B cell (primary cell): ENCODE measurements around the gene GAPT.

Experiments
- EZH2 ChIP-seq: IDR thresholded peaks from 2 replicates; pipeline ENCODE4 v1.6.1; 2012; ENCODE audit warnings: borderline replicate concordance, low read depth, mild to moderate bottlenecking, moderate library complexity, low read length; ENCODE audit not compliant: insufficient read depth, poor library complexity, severe bottlenecking
- TF ChIP-seq, protein P1 (sequence below): fragments of 200-600 bp; IDR thresholded peaks from one replicate; pipeline ENCODE4 v1.8.0; 2022; ENCODE audit warnings: antibody characterized with exemption, mild to moderate bottlenecking

DNA sequence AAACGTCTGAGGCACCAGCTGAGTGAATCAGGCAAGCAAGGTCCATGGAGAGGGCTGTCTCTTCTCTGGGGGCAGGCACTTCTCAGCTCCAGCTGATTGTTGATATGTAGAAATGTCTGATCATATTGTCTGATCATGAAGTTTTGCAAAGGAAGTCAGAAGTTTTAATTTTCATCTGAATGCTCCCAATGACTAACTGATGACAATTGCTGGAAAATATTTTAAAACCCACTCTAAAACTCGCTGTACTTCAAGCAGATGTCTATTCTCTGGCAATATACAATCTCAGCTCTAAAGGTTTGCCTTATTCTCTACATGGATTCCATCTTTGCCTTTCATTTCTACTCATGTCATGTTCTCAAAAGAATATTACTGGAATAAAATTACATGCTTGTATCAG is 44.0 kb upstream of the GAPT start:
- TF ChIP-seq EZH2, result no peak
- TF ChIP-seq, protein P1, sequence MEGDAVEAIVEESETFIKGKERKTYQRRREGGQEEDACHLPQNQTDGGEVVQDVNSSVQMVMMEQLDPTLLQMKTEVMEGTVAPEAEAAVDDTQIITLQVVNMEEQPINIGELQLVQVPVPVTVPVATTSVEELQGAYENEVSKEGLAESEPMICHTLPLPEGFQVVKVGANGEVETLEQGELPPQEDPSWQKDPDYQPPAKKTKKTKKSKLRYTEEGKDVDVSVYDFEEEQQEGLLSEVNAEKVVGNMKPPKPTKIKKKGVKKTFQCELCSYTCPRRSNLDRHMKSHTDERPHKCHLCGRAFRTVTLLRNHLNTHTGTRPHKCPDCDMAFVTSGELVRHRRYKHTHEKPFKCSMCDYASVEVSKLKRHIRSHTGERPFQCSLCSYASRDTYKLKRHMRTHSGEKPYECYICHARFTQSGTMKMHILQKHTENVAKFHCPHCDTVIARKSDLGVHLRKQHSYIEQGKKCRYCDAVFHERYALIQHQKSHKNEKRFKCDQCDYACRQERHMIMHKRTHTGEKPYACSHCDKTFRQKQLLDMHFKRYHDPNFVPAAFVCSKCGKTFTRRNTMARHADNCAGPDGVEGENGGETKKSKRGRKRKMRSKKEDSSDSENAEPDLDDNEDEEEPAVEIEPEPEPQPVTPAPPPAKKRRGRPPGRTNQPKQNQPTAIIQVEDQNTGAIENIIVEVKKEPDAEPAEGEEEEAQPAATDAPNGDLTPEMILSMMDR, result no peak
